Fibroblast of the conjunctiva (primary cell): ENCODE results near the gene MAG.
"Not testable (repeated sequence)": the region's sequence is repeated elsewhere in the genome, so short reads cannot be mapped to it uniquely, and the experiment has no call there.

Experiments
- DNase-seq: peaks from one replicate; pipeline ENCODE4 v3.0.0-alpha.2; 2010; ENCODE audit warnings: low read depth

MAG gene

GRCh38 chr19:35281303-35281702, 10.7 kb upstream of the MAG start:
- DNase-seq, result no peak

DNA sequence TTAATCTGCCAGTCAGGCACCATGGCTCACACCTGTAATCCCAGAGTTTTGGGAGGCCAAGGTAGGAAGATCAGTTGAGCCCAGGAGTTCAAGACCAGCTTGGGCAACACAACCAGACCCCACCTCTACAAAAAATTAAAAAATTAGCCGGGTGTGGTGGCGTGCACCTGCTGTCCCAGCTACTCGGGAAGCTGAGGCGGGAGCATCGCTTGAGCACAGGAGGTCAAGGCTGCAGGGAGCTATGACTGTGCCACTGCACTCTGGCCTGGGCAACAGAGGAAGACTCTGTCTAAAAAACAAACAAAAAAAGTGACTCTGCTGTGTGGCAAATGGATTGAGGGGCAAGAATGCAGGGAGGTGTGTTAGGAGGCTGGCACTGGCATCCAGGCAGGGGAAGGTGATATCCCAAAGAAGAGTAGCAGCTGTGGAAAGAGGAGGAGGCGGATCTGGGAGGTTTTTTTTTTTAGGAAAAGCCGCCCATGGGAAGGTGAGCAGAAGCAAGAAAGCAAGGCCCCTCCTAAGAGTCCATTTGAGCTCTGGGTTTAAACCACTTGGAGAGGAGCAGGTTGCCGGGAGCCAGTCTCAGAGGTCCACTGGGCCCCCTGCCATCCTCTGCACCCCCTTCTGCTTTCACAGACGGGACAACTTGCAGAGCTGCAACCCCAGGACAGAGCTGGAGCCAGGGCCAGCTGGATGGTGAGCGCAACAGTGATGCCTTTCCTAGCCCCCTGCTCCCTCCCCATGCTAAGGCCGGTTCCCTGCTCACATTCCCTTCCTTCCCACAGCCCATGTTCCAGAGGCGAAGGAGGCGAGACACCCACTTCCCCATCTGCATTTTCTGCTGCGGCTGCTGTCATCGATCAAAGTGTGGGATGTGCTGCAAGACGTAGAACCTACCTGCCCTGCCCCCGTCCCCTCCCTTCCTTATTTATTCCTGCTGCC, 7.5 kb upstream of the MAG start:
- DNase-seq, result no peak

- no peak for DNase-seq
Measured at GRCh38 chr19:35285095-35285449, 6.9 kb upstream of the MAG start.

DNA sequence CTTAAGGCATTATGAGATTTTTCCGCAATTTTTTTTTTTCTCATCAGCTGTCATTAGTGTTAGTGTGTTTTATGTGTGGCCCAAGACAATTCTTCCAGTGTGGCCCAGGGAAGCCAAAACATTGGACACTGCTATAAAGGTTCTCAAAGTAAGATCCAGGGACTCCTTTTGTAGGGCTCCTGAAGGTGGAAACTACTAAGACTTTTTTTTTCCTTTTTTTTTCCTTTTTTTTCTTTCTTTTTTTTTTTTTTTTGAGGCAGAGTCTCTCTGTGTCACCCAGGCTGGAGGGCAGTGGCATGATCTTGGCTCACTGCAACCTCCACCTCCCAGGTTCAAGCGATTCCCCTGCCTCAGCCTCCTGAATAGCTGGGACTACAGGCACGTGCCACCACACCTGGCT, 6.5 kb upstream of the MAG start:
- DNase-seq, result not testable (repeated sequence)

DNA sequence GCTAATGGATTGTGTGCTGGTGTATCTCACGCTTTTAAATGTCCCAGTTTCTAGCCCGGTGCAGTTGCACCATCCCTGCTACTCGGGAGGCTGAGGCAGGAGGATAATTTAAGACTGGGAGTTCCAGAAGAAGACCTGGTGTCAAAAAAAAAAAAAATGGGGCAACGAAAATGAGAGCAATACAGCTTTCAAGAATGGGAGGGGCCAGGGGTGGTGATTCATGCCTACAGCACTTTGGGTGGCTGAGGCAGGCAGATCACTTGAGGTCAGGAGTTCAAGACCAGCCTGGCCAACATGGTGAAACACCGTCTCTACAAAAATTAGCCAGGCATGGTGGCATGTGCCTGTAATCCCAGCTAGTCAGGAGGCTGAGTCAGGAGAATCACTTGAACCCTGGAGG, 5.9 kb upstream of the MAG start:
- not testable (repeated sequence) for DNase-seq

DNA sequence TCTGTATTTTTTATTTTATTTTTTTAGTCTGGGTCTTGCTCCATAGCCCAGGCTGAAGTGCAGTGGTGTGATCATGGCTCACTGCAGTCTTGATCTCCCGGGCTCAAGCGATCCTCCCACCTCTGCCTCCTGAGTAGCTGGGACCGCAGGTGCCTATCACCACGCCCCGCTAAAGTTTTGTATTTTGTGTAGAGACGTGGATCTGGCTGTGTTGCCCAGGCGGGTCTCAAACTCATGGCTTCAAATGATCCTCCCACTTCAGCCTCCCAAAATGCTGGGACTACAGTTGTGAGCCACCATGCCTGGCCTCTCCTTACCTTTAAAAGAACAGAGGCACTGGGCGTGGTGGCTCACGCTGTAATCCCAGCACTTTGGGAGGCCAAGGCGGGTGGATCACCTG, 4.2 kb upstream of the MAG start:
- DNase-seq, result no peak

DNA sequence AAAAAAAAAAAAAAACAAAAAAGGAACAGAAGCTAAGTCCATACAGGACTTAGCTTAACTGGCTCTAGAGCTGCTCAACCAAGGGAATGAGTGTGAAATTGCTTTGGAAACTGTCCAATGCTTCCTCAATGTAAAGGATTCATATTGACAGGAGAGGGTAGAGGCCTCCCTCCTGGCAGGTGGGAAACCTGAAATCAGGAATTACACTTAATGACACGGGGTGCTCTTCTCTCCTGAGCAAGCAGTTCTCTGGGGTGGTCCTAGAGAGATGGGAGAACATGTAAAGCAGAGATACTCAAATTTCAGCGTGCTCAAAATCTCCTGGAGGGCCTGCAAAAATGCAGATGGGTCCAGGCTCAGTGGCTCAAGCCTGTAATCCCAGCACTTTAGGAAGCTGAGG, 3.6 kb upstream of the MAG start:
- DNase-seq, result no peak

- no peak for DNase-seq
Measured at GRCh38 chr19:35288906-35289305, 3.1 kb upstream of the MAG start.

DNA sequence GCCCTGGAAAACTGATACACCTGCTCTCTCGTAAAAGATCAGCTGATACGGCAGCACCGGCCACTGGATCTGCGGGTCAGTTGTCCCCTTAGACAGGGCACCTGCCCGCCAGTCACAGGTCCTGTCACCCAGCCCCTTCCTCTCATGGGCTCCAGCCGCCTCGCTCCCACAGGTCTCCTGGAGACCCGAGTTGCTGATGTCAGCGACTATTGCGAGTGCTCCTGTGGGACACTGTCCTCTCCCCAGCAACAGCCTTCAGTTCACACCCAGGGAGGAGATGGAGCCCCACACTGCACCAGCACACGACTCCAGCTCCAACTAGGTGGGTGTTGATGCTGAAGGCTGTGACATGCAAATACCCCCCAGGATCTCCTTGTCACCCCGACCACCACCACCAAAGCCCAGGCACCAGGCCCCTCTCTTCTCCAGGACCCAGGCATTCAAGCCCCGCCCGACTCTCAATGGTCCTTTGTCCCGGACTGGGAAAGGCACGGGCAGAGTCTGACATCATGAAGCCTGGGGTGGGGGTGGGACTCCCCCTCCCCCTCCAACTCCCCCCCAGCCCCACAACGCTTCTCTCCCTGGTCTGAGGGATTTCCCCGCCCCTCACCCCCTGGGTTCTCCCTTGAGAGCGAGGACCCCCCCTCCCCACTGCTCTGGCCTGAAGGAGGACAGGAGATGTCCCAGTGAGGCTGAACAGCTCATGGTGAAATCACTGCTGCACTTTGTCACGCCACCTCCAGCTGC, 1.4 kb upstream of the MAG start:
- no peak for DNase-seq

DNA sequence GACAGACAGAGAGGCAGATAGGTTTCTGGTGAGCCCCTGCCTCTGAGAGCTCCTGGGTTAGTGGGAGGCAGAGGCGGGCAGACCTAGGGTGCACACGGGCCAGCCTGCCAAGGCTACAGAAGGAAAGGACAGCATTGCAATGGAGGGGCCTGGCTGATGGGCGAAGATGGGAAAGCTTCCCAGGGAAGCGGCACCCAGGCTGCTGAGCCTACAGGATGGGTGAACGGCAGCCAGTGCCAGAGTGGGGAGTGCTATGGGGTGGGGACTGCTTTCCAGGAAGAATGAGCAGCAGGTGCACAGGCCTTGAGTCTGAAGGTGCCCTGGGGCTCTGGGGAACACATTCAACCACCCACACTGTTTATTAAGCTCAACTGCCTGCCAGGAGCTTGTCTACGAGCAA, 702 bp upstream of the MAG start:
- no peak for DNase-seq

DNA sequence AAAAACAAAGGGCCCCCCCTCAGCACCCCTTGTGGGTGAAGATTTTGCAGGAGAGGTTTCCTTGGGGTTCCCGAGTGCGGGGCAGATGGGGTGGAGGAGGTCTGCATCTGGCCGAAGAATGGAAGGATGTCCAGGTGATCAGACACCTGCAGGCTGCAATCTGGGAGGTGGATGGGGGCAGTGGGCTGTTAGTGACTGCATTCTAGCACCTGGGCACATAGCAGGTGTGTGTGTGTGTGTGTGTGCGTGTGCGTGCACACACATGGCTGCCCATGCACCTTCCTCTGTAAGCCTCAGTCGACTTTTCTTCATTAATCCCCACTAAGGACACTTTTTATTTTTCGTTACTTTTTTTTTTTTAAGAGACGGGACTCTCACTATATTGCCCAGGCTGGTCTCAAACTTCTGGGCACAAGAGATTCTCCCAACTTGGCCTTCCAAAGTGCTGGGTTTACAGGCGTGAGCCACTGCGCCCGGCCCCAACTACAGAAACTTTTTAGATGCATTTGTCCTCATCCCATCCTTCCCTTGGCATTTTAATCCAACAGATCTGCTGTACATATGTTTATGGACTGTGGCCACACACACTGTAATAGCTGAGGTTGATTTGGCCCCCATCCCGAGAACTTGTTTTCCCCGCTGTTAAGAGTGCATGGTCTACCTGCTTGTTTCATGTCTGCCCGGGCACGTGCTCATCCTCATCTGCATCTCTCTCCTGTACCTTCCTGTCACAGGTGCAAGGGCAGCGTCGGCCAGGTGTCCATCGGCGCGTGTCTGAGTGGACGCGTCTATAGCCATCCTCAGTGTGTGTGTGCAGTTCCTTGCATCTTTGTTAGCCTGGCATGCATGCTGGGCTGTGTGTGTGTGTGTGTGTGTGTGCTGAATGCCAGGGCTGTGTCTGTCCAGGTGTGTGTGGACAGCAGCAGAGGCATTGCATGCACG, 731 bp downstream of the MAG start:
- DNase-seq, result no peak

DNA sequence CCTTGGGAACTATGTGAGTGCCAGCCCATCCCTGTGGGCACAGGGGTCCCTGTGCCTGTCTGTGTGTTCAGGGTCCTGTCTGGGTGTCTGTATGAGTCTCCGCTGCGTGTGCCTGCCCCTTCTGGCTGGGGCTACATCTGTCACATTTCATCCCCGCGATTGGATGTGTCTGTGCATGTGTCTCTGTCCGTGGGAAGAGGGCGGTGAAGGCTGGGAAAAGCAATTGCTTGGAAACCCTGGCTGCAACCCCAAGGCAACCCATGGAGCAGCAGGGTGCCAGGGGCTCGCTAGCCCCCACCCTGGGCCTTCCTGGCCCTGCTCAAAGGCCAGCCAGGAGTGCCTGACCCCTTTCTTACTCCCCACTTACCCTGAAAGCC, 1.4 kb downstream of the MAG start:
- DNase-seq, result no peak

DNA sequence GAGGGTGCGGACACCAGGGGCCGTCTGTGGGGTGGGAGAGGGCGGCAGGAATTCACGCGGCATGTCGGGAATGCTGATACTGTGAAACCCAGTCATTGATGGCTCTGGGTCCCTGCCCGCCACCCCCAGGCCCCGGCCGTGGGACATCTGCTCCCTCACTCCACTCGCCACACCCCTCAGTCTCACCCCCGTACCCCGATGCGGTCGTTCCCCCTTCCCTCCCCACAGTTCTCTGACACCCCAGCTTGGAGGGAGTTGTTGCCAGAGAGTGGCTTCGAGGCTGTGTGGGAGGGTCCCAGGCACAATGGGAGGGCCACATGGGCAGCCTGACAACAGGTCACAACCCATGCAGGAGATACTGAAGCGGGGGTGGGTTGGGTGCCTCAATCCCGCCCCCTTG, 1.8 kb downstream of the MAG start:
- DNase-seq, result no peak

GRCh38 chr19:35294328-35294727, 2.4 kb downstream of the MAG start:
- no peak for DNase-seq

GRCh38 chr19:35294859-35295791, 3.2 kb downstream of the MAG start:
- DNase-seq, result no peak

GRCh38 chr19:35295792-35296462, 4.0 kb downstream of the MAG start:
- DNase-seq, result no peak

GRCh38 chr19:35296644-35297514, 4.9 kb downstream of the MAG start:
- DNase-seq, result no peak

GRCh38 chr19:35297515-35297848, 5.5 kb downstream of the MAG start:
- no peak for DNase-seq

- no peak for DNase-seq
Measured at GRCh38 chr19:35297922-35298321, 6.0 kb downstream of the MAG start.

GRCh38 chr19:35298561-35298972, 6.6 kb downstream of the MAG start:
- DNase-seq, result no peak
